Erythroblast (primary cell): Measurements from ENCODE around the gene MPHOSPH8.

Experiments
- GATA1 ChIP-seq: IDR thresholded peaks from 2 replicates; pipeline ENCODE4 v1.6.1; 2011; ENCODE audit warnings: low read depth, mild to moderate bottlenecking, control low read depth, low read length, moderate library complexity
- POLR2A ChIP-seq: IDR thresholded peaks from 2 replicates; pipeline ENCODE4 v1.6.1; 2011; ENCODE audit warnings: mild to moderate bottlenecking, low read length

- TF ChIP-seq POLR2A (no peak), GATA1 (no peak)
Observed at GRCh38 chr13:19663416-19663979, 30.0 kb downstream of the MPHOSPH8 start.
